ENCODE results near the gene TANC1. TPM values are rescaled to one million over a fixed set of nuclear protein-coding genes. Genes with fewer than 3 reads are reported as not detected.

Gene TANC1
- total RNA-seq, 2 donors from 2014 or later = 51.8 to 58.9 TPM

GRCh38 chr2:159270744-159271379 is 302.4 kb downstream of the TANC1 start:
- Histone ChIP-seq H3K9me3 (no peaks in the 10 kb centered on the region), H3K36me3 (peaks cover 8% of the 10 kb centered on the region), H3K27ac (no peak overlapping the region), H3K4me1 (no peaks in the 10 kb centered on the region), H3K4me3 (no peak overlapping the region), H3K27me3 (no peaks in the 10 kb centered on the region)
- DNase-seq (ENCODE audit: low spot score) = no peak
- TF ChIP-seq, protein P1, sequence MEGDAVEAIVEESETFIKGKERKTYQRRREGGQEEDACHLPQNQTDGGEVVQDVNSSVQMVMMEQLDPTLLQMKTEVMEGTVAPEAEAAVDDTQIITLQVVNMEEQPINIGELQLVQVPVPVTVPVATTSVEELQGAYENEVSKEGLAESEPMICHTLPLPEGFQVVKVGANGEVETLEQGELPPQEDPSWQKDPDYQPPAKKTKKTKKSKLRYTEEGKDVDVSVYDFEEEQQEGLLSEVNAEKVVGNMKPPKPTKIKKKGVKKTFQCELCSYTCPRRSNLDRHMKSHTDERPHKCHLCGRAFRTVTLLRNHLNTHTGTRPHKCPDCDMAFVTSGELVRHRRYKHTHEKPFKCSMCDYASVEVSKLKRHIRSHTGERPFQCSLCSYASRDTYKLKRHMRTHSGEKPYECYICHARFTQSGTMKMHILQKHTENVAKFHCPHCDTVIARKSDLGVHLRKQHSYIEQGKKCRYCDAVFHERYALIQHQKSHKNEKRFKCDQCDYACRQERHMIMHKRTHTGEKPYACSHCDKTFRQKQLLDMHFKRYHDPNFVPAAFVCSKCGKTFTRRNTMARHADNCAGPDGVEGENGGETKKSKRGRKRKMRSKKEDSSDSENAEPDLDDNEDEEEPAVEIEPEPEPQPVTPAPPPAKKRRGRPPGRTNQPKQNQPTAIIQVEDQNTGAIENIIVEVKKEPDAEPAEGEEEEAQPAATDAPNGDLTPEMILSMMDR (IDR thresholded peaks at IDR 0.05) = no peak

- no peak for DNase-seq (ENCODE audit: low spot score)
- Histone ChIP-seq H3K4me1 (no peaks in the 10 kb centered on the region), H3K27ac (no peak overlapping the region), H3K27me3 (no peaks in the 10 kb centered on the region), H3K4me3 (no peak overlapping the region), H3K9me3 (no peaks in the 10 kb centered on the region), H3K36me3 (peaks cover 8% of the 10 kb centered on the region)
- TF ChIP-seq, protein P1 (IDR thresholded peaks at IDR 0.05) = no peak
Observed at GRCh38 chr2:159272156-159272555, 303.7 kb downstream of the TANC1 start.

DNA sequence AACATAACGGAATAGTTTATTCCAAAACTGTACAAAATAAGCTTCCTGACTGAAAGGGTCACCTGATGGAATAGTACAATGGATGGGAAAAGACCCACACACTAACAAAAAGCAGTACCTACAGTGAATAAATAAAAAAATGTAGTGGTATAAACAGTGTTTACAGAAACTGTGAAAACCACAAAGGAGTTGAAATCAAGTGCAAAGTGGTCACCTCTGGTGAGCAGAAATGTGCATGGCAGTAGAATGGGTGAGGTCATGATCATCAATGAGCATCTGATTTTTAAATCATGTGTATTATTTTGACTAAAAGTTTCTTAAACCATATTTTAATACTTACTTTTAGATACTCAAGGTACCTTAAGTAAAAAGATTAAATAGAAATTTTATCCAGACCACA is 306.7 kb downstream of the TANC1 start:
- peaks cover 8% of the 10 kb centered on the region for H3K36me3 ChIP-seq
- DNase-seq (ENCODE audit: low spot score) = no peak
- H3K4me1 ChIP-seq = no peaks in the 10 kb centered on the region
- H3K27me3 ChIP-seq = no peaks in the 10 kb centered on the region
- TF ChIP-seq, protein P1 (IDR thresholded peaks at IDR 0.05) = no peak
- H3K27ac ChIP-seq = no peak overlapping the region
- no peaks in the 10 kb centered on the region for H3K9me3 ChIP-seq
- no peak overlapping the region for H3K4me3 ChIP-seq

DNA sequence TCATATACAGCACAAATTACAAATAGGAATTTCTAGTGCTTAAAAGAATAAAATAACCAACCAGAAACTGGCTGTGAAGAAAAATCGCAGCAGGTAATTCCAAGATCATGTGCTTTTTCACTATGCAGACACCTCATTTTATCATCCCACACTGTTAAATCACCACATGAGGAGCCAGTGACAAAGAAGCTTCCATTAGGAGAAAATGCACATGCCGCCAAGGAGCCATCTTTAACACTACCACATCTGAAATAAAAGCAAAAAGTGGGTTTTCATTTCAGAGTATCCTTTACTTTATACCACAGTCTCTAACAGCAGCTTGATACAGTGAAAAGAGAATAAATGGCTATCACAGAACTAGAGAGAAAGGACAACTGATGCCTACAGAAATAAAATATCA is 311.3 kb downstream of the TANC1 start:
- no peak overlapping the region for H3K4me3 ChIP-seq

GRCh38 chr2:159281002-159281401 is 312.6 kb downstream of the TANC1 start:
- Histone ChIP-seq H3K4me1 (peaks cover 0 to 8% of the 10 kb centered on the region in 2 donors), H3K27ac (no peak overlapping the region), H3K9me3 (no peaks in the 10 kb centered on the region), H3K4me3 (no peak overlapping the region), H3K36me3 (peaks cover 5% of the 10 kb centered on the region), H3K27me3 (no peaks in the 10 kb centered on the region)
- no peak for DNase-seq (ENCODE audit: low spot score)
- TF ChIP-seq, protein P1 (IDR thresholded peaks at IDR 0.05) = no peak

More for the DNA sequence above, 311.3 kb downstream of the TANC1 start:
- DNase-seq (ENCODE audit: low spot score) = no peak
- TF ChIP-seq, protein P1 (IDR thresholded peaks at IDR 0.05) = no peak
- H3K27ac ChIP-seq = no peak overlapping the region
- H3K4me1 ChIP-seq = no peaks in the 10 kb centered on the region
- H3K9me3 ChIP-seq = no peaks in the 10 kb centered on the region
- no peaks in the 10 kb centered on the region for H3K27me3 ChIP-seq
- H3K36me3 ChIP-seq = peaks cover 5% of the 10 kb centered on the region

Small RNA genes lying within 50 kb of the gene (microRNA-seq; reads per million reads assigned to microRNA genes)
- 0 to 0.71 reads per million in 2 donors for gene MIR6888 (ENCODE audit: borderline number of aligned reads in 2 of 2, borderline replicate concordance in 1 of 2)

Other genes with a start within 250 kb of the TANC1 start
- not detected for gene DAPL1, start 173.3 kb upstream of the TANC1 start, total RNA-seq

All from right atrium auricular region (tissue), 2 donors.